HUES64 (cell line): Measurements from ENCODE around the gene SOAT2.
"Not testable (repeated sequence)": the region's sequence is repeated elsewhere in the genome, so short reads cannot be mapped to it uniquely, and the experiment has no call there.

Experiments used
- H3K27ac ChIP-seq: 2 replicates; pipeline ENCODE4 v1.7.0; 2013; ENCODE audit warnings: low read depth, low read length, inconsistent platforms
- H3K27me3 ChIP-seq: 2 replicates; pipeline ENCODE4 v1.6.1; 2013; ENCODE audit warnings: mild to moderate bottlenecking, low read length; ENCODE audit not compliant: insufficient read depth
- H3K36me3 ChIP-seq: 2 replicates; pipeline ENCODE4 v1.6.1; 2013; ENCODE audit warnings: mild to moderate bottlenecking, low read length; ENCODE audit not compliant: insufficient read depth
- H3K4me1 ChIP-seq: 2 replicates; pipeline ENCODE4 v1.6.1; 2013; ENCODE audit warnings: mild to moderate bottlenecking, low read length, moderate library complexity; ENCODE audit not compliant: insufficient read depth
- H3K4me3 ChIP-seq: 2 replicates; pipeline ENCODE4 v1.5.1; 2013; ENCODE audit warnings: mild to moderate bottlenecking, low read length, moderate library complexity
- H3K9ac ChIP-seq: 2 replicates; pipeline ENCODE4 v1.6.1; 2013; ENCODE audit warnings: mild to moderate bottlenecking, low read depth, low read length
- H3K9me3 ChIP-seq: 2 replicates; pipeline ENCODE4 v1.6.1; 2013; ENCODE audit warnings: low read depth, low read length; ENCODE audit not compliant: insufficient read depth
- WGBS: fragments of 150-250, 120-280 bp; methylation state at CpG from one replicate; pipeline ENCODE4 v1.1.7; 2013; ENCODE audit warnings: missing lambda C conversion rate; 5-methylcytosine and 5-hydroxymethylcytosine counted together

The SOAT2 gene

DNA sequence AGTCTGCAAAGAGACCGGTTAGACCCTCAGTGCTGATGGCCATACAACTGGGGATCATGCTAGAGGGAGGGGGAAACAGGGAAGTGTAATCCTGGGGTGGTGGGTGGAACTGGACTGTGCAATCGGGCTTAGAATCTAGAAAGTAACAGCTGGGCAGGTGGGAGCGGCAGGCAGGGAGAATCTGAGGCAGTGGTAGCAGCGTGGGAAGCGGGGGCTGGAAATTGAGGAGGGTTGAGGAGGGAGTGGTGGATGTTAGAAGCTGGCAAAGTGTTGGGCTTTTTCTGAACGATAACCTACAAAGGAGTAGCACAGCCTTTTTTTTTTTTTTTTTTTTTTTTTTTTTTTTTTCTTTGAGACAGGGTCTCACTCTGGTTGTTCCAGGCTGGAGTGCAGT lies 8.9 kb upstream of the SOAT2 start:
- no peak overlapping the region for H3K27ac ChIP-seq
- no peaks in the 10 kb centered on the region for H3K36me3 ChIP-seq
- no peak overlapping the region for H3K9ac ChIP-seq
- 88% methylated on average over 5 of the region's 6 CpGs for WGBS
- H3K9me3 ChIP-seq: no peaks in the 10 kb centered on the region
- H3K4me3 ChIP-seq: no peak overlapping the region
- peaks cover 42% of the 10 kb centered on the region for H3K27me3 ChIP-seq
- peaks cover 25% of the 10 kb centered on the region for H3K4me1 ChIP-seq

DNA sequence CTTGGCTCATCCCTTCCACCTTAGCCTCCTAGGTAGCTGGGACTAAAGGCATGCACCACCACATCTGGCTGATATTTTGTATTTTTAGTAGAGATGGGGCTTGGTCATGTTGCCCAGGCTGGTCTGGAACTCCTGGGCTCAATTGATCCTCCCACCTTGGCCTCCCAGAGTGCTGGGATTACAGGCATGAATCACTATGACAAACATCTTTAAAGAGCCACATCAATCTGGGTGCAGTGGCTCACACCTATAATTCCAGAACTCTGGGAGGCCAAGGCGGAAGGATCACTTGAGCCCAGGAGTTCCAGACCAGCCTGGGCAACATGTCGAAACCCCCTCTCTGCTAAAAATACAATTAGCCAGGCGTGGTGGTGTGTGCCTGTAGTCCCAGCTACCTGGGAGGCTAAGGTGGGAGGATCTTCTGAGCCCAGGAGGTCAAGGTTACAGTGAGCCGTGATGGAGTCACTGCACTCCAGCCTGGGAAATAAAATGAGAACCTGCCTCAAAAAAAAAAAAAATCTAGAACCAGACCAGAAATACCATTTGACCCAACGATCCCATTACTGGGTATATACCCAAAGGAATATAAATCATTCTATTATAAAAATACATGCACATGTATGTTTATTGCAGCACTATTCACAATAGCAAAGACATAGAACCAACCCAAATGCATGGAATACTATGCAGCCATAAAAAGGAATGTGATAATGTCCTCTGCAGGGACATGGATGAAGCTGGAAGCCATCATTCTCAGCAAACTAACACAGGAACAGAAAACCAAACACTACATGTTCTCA lies 8.3 kb upstream of the SOAT2 start:
- H3K4me3 ChIP-seq, H3K9ac ChIP-seq, H3K9me3 ChIP-seq, H3K36me3 ChIP-seq, H3K27ac ChIP-seq: not testable (repeated sequence)
- Histone ChIP-seq H3K27me3 (peaks cover 42% of the 10 kb centered on the region), H3K4me1 (peaks cover 25% of the 10 kb centered on the region)
- WGBS: 96% methylated on average over 4 of the region's 5 CpGs

DNA sequence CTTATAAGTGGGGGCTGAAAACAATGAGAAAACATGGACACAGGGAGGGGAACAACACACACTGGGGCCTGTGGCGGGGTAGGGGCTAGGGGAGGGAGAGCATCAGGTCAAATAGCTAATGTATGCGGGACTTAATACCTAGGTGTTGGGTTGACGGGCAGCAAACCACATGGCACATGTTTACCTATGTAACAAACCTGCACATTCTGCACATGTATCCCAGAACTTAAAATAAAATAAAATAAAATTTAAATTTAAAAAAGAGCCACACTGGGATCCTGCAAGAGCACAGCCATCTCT lies 7.7 kb upstream of the SOAT2 start:
- H3K27me3 ChIP-seq: peaks cover 42% of the 10 kb centered on the region
- not testable (repeated sequence) for H3K4me3 ChIP-seq, H3K9me3 ChIP-seq, H3K9ac ChIP-seq, H3K27ac ChIP-seq, H3K36me3 ChIP-seq
- peaks cover 25% of the 10 kb centered on the region for H3K4me1 ChIP-seq
- WGBS: 88% methylated on average over 3 of the region's 3 CpGs

DNA sequence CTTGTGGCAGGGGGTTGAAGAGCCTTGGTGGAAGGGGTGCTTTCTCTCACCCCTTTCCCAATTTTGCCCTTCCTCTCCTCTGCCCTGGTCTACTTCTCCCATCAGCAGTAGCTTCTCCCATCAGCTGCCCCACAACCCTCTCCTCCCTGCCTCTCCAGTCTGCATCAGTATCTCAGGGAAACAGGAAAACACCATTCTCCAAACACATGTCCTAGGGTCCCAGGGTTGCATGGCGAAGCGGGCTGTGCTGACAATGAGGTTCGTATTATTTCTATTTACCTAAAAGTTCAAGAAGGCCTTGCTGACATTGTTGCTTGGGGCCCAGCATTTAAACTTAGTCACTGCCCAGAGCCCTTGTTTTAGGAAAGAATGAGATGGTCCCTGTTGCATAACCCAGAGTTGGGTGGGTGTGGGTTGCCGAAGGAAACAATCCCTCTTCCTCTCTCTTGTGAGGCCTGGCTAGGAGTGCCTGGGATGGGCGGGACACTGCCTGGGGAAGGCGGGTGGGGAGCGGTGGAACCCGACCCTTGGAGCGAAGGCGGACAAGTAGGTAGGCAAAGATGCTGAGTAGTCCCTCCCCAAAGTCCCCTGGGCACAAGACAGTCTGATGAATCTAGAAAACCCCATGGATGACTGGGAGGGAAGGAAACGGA lies 7.1 kb upstream of the SOAT2 start:
- no peak overlapping the region for H3K9ac ChIP-seq
- peaks cover 25% of the 10 kb centered on the region for H3K4me1 ChIP-seq
- no peaks in the 10 kb centered on the region for H3K9me3 ChIP-seq
- peaks cover 42% of the 10 kb centered on the region for H3K27me3 ChIP-seq
- H3K4me3 ChIP-seq: peak overlapping the region; percentile 76
- H3K36me3 ChIP-seq: no peaks in the 10 kb centered on the region
- 23% methylated on average over 11 of the region's 11 CpGs for WGBS
- H3K27ac ChIP-seq: no peak overlapping the region

DNA sequence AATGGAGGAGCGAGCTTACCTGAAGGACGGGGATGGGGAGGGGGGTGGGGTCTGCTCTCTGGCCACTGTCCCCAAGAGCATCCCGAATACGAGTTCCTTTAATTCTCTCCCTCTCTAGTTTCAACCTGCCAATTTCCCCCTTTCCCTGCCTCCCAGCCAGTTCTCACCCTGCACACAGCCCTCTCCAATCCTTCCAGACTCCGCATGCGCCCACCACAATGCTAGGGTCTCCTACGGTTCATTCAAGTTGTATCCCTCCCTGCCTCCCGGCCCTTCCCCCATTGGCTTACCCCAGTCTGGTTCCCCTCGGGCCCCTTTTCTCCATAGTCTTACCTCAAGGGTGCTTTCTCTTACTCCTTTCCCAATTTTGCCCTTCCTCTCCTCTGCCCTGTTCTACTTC lies 6.5 kb upstream of the SOAT2 start:
- H3K27ac ChIP-seq: no peak overlapping the region
- H3K9ac ChIP-seq: no peak overlapping the region
- 2% methylated on average over 9 of the region's 9 CpGs for WGBS
- H3K4me3 ChIP-seq: peak overlapping the region; percentile 76
- H3K27me3 ChIP-seq: peaks cover 42% of the 10 kb centered on the region
- no peaks in the 10 kb centered on the region for H3K36me3 ChIP-seq
- H3K9me3 ChIP-seq: no peaks in the 10 kb centered on the region
- H3K4me1 ChIP-seq: peaks cover 21% of the 10 kb centered on the region

DNA sequence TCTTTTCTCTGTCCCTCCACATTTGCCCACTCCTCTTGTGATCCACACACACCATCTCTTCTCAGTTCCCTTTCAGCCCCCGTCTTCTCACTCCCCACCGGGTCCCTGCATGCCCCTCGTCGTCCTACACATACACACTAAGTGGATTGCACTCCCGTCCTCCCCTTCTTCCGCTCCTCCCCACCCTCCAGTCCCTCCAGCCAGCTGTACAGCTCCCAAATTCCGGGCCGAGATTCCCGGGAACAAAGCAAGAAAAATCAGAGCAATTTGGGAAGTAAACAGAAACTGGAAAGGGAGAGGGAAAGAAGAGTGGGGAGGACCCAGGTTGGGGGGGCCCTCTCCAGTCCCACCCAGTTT lies 6.1 kb upstream of the SOAT2 start:
- Histone ChIP-seq H3K4me1 (peaks cover 21% of the 10 kb centered on the region), H3K36me3 (no peaks in the 10 kb centered on the region), H3K9me3 (no peaks in the 10 kb centered on the region), H3K27me3 (peaks cover 42% of the 10 kb centered on the region), H3K27ac (no peak overlapping the region), H3K4me3 (peak overlapping the region; percentile 76), H3K9ac (no peak overlapping the region)
- WGBS: 0% methylated on average over 9 of the region's 9 CpGs

DNA sequence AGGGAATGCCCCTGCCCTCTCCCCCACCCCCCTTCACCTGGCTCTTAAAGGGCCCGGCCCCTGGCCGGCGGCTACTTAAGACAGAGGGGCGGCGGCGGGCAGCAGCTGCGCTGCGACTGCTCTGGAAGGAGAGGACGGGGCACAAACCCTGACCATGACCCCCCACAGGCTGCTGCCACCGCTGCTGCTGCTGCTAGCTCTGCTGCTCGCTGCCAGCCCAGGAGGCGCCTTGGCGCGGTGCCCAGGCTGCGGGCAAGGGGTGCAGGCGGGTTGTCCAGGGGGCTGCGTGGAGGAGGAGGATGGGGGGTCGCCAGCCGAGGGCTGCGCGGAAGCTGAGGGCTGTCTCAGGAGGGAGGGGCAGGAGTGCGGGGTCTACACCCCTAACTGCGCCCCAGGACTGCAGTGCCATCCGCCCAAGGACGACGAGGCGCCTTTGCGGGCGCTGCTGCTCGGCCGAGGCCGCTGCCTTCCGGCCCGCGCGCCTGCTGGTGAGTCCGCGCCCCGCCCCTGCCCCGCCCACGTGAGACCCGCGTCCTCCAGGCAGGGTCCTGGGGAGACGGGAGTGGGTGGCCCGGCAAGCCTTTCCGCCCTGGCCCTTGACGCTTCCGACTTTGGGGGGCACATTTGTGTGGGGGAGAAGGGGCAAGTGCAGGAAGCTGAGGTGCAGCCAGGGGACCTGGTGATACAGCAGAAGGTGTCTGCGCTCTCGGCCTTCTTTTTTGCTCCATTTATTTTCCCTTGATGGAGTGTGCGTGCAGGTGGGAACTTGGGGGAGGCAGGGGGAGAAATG lies 5.5 kb upstream of the SOAT2 start, which contains the start of gene IGFBP6:
Gene IGFBP6 (plus strand): TSS at position 104 of the 790 bp plus-strand sequence. CDS start 51 bp downstream, at position 155.
- Histone ChIP-seq H3K27ac (no peak within 1 kb of the TSS), H3K27me3 (peaks cover 42% of the 10 kb centered on the region), H3K9ac (no peak within 1 kb of the TSS), H3K36me3 (no peaks in the 10 kb centered on the region), H3K4me3 (peak within 1 kb of the TSS; percentile 76), H3K4me1 (peaks cover 21% of the 10 kb centered on the region), H3K9me3 (no peaks in the 10 kb centered on the region)
- WGBS: under 1% methylated on average over 51 of the region's 51 CpGs

DNA sequence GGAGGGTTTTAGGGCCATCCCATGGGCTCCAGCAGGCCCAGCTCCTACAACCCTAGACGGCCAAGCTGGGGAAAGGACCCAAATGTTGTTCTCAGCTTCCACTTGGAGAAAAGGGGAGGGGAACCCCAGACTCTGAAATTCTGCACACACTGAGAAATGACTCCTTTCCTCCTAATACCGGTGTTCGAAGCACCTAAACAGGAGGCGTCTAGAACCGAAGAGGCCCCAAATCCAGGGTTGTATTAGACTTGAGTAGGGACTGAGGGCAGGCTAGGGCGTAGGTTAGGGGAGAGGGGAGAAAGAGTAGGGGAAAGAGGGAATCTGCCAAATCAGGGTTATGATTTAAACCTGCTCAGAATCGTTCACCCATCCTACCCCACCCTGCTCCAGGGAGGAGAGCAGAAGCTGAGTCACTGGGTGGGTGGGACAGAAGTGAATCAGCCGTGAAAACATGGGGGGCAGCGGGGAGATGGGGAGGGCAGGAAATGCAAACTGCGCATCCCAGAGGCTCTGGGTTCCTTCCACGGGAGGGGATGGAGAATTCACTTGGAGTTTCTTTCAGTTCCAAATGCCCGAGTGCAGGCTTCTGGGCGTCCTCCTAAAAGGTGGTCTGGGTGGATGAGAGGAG lies 4.8 kb upstream of the SOAT2 start:
- no peaks in the 10 kb centered on the region for H3K36me3 ChIP-seq
- H3K27me3 ChIP-seq: peaks cover 42% of the 10 kb centered on the region
- H3K4me3 ChIP-seq: peak overlapping the region; percentile 76
- H3K27ac ChIP-seq: no peak overlapping the region
- WGBS: 14% methylated on average over 12 of the region's 13 CpGs
- H3K4me1 ChIP-seq: peaks cover 21% of the 10 kb centered on the region
- no peaks in the 10 kb centered on the region for H3K9me3 ChIP-seq
- H3K9ac ChIP-seq: no peak overlapping the region

DNA sequence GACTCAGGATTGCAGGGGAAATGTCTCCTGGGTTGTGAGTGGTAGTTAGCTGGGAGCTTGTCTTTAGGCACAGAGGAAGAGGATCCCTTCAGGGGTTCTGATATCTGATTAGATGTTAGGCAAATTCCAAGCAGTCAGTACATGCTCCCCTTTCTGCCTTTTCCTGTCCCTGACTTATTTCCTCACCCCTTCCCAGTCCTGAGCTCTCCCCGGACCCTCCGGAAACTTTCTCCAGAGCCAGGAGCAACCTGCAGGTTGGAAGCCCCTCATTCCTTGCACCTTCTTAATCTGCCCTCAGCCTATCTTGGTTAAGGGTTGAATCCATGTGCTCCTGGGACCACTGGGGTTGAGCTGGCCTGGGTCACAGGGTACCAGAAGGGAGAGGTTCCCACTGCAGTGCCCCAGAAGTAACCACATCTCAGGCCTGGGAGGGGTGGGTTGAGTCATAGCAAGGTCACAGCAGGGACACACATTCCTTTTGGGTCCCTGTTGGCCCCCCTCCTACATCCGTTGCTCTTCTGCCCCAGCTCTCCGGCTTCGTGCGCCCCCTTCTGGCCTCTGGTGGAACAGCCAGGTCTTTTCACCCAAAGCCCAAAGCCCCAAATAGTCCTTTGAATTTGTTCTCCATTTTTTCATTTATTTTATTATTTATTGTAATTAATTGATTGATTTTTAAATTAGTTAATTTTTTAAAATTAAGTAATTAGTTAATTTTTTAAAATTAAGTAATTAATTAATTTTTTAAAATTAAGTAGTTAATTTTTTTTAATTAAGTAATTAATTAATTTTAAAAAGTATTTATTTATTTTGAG lies 4.0 kb upstream of the SOAT2 start:
- peaks cover 37% of the 10 kb centered on the region for H3K27me3 ChIP-seq
- no peaks in the 10 kb centered on the region for H3K36me3 ChIP-seq
- no peak overlapping the region for H3K27ac ChIP-seq
- peaks cover 13% of the 10 kb centered on the region for H3K4me1 ChIP-seq
- H3K9ac ChIP-seq: no peak overlapping the region
- 6% methylated on average over 6 of the region's 6 CpGs for WGBS
- H3K9me3 ChIP-seq: no peaks in the 10 kb centered on the region
- H3K4me3 ChIP-seq: peak overlapping the region; percentile 76

DNA sequence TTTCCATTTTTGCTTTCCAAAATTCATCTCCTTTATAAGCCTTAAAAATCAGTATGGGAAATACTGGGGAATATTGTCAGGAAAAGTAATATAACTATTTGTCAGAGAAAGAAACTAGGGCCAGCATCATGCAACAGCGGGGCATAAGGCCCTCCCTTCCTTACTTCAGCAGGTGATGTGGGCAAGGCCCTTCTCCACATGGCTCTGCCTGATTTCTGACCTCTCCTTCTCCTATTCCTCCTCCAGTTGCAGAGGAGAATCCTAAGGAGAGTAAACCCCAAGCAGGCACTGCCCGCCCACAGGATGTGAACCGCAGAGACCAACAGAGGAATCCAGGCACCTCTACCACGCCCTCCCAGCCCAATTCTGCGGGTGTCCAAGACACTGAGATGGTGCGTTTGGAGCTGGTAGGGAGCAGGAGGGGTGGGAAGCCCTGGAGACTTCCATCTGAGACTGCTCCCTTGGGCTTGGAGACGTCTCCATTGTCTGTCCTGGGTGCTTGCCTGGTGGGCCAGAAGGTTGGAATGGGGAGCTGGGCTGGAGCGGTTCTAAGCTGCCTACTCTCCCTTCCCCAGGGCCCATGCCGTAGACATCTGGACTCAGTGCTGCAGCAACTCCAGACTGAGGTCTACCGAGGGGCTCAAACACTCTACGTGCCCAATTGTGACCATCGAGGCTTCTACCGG lies 2.7 kb upstream of the SOAT2 start:
- no peak overlapping the region for H3K4me3 ChIP-seq
- peaks cover 12% of the 10 kb centered on the region for H3K4me1 ChIP-seq
- no peaks in the 10 kb centered on the region for H3K9me3 ChIP-seq
- no peak overlapping the region for H3K27ac ChIP-seq
- H3K9ac ChIP-seq: no peak overlapping the region
- WGBS: 81% methylated on average over 13 of the region's 13 CpGs
- H3K36me3 ChIP-seq: no peaks in the 10 kb centered on the region
- H3K27me3 ChIP-seq: peaks cover 36% of the 10 kb centered on the region
